H9 (cell line): ENCODE measurements around the gene PLEKHG3. TPM values are rescaled to one million over a fixed set of nuclear protein-coding genes. Genes with fewer than 3 reads are reported as not detected.

Source experiments
- DNase-seq: peaks from one replicate; pipeline ENCODE4 v3.0.0-alpha.2; 2017
- H2AFZ ChIP-seq: one replicate; pipeline ENCODE4 v1.6.1; 2013; ENCODE audit warnings: mild to moderate bottlenecking, low read length, control low read depth, moderate library complexity
- H2AK5ac ChIP-seq: 2 replicates; pipeline ENCODE4 v1.6.1; 2013; ENCODE audit warnings: low read length, control low read depth, mixed read lengths; ENCODE audit not compliant: insufficient read length
- H2BK120ac ChIP-seq: one replicate; pipeline ENCODE4 v1.6.1; 2013; ENCODE audit warnings: low read depth, mild to moderate bottlenecking, low read length, control low read depth, inconsistent platforms; ENCODE audit not compliant: poor library complexity, severe bottlenecking
- H2BK12ac ChIP-seq: 2 replicates; pipeline ENCODE4 v1.6.1; 2013; ENCODE audit warnings: low read length, control low read depth, mixed read lengths, low read depth; ENCODE audit not compliant: insufficient read length
- H2BK15ac ChIP-seq: 2 replicates; pipeline ENCODE4 v1.6.1; 2013; ENCODE audit warnings: low read depth, low read length, control low read depth
- H2BK20ac ChIP-seq: one replicate; pipeline ENCODE4 v1.6.1; 2013; ENCODE audit warnings: low read depth, mild to moderate bottlenecking, low read length, control low read depth, inconsistent platforms; ENCODE audit not compliant: poor library complexity, severe bottlenecking
- H2BK5ac ChIP-seq: 2 replicates; pipeline ENCODE4 v1.6.1; 2013; ENCODE audit warnings: low read length, control low read depth, mixed read lengths; ENCODE audit not compliant: insufficient read length
- H3K14ac ChIP-seq: 2 replicates; pipeline ENCODE4 v1.6.1; 2013; ENCODE audit warnings: low read length, control low read depth; ENCODE audit not compliant: insufficient read depth
- H3K18ac ChIP-seq: 2 replicates; pipeline ENCODE4 v1.6.1; 2013; ENCODE audit warnings: low read depth, mild to moderate bottlenecking, mixed read lengths, low read length, control low read depth; ENCODE audit not compliant: insufficient read length
- H3K23ac ChIP-seq: 2 replicates; pipeline ENCODE4 v1.6.1; 2013; ENCODE audit warnings: low read length, control low read depth, mixed read lengths, low read depth; ENCODE audit not compliant: insufficient read length
- H3K23me2 ChIP-seq: 2 replicates; pipeline ENCODE4 v1.6.1; 2013; ENCODE audit warnings: low read depth, mild to moderate bottlenecking, mixed read lengths, low read length, control low read depth; ENCODE audit not compliant: insufficient read length, poor library complexity, severe bottlenecking
- H3K27ac ChIP-seq: 2 replicates; pipeline ENCODE4 v1.5.1; 2013; ENCODE audit warnings: low read length, control low read depth, mixed read lengths, low read depth; ENCODE audit not compliant: insufficient read length
- H3K27me3 ChIP-seq: 2 replicates; pipeline ENCODE4 v1.6.1; 2013; ENCODE audit warnings: low read length, control low read depth, inconsistent platforms; ENCODE audit not compliant: insufficient read depth
- H3K4ac ChIP-seq: 2 replicates; pipeline ENCODE4 v1.6.1; 2013; ENCODE audit warnings: low read depth, mild to moderate bottlenecking, control low read depth, inconsistent platforms, low read length, moderate library complexity
- H3K4me1 ChIP-seq: 2 replicates; pipeline ENCODE4 v1.6.1; 2013; ENCODE audit warnings: low read length, control low read depth, inconsistent platforms; ENCODE audit not compliant: insufficient read depth
- H3K4me2 ChIP-seq: 2 replicates; pipeline ENCODE4 v1.6.1; 2013; ENCODE audit warnings: low read length, control low read depth, mixed read lengths; ENCODE audit not compliant: insufficient read length, insufficient read depth
- H3K56ac ChIP-seq: 2 replicates; pipeline ENCODE4 v1.6.1; 2013; ENCODE audit warnings: low read depth, mild to moderate bottlenecking, mixed read lengths, low read length, control low read depth; ENCODE audit not compliant: insufficient read length
- H3K79me1 ChIP-seq: 2 replicates; pipeline ENCODE4 v1.6.1; 2013; ENCODE audit warnings: low read depth, mild to moderate bottlenecking, moderate library complexity, low read length, control low read depth, inconsistent platforms; ENCODE audit not compliant: insufficient read depth, poor library complexity, severe bottlenecking
- H3K79me2 ChIP-seq: 2 replicates; pipeline ENCODE4 v1.6.1; 2013; ENCODE audit warnings: low read length, control low read depth, inconsistent platforms; ENCODE audit not compliant: insufficient read depth
- H3K9ac ChIP-seq: 2 replicates; pipeline ENCODE4 v1.6.1; 2013; ENCODE audit warnings: low read length, control low read depth, mixed read lengths; ENCODE audit not compliant: insufficient read length; ENCODE audit errors: extremely low read depth
- H3K9me3 ChIP-seq: one replicate; pipeline ENCODE4 v1.6.1; 2013; ENCODE audit warnings: low read depth, low read length, inconsistent platforms; ENCODE audit not compliant: control insufficient read depth
- H3T11ph ChIP-seq: one replicate; pipeline ENCODE4 v1.6.1; 2013; ENCODE audit warnings: mild to moderate bottlenecking, low read length, control low read depth, inconsistent platforms
- H4K20me1 ChIP-seq: one replicate; pipeline ENCODE4 v1.6.1; 2013; ENCODE audit not compliant: control insufficient read depth, insufficient read length, insufficient read depth
- H4K5ac ChIP-seq: 2 replicates; pipeline ENCODE4 v1.6.1; 2013; ENCODE audit warnings: low read depth, mild to moderate bottlenecking, mixed read lengths, low read length, control low read depth; ENCODE audit not compliant: insufficient read length
- H4K8ac ChIP-seq: replicated peaks from 2 replicates; pipeline ENCODE4 v1.6.1; 2013; ENCODE audit warnings: low read length, control low read depth, mixed read lengths, low read depth; ENCODE audit not compliant: insufficient read length
- H4K91ac ChIP-seq: 2 replicates; pipeline ENCODE4 v1.6.1; 2013; ENCODE audit warnings: low read depth, mild to moderate bottlenecking, moderate library complexity, mixed read lengths, low read length, control low read depth; ENCODE audit not compliant: insufficient read length
- H3K27ac Mint-ChIP-seq, 3 experiments: 2 replicates in 2 of 3; 3 replicates in 1 of 3; pipeline ENCODE4 v1.8.0; 2020 to 2021; ENCODE audit warnings: mixed read lengths in 3 of 3, mild to moderate bottlenecking in 1 of 3, moderate library complexity in 1 of 3
- H3K27me3 Mint-ChIP-seq: 2 replicates; pipeline ENCODE4 v1.8.0; 2021; ENCODE audit warnings: low read depth, mild to moderate bottlenecking, moderate library complexity, mixed read lengths
- H3K36me3 Mint-ChIP-seq, 3 experiments: 2 replicates in 2 of 3; 3 replicates in 1 of 3; pipeline ENCODE4 v1.8.0; 2020 to 2021; ENCODE audit warnings: low read depth in 3 of 3, mixed read lengths in 3 of 3; ENCODE audit not compliant: insufficient read depth in 1 of 3
- H3K4me1 Mint-ChIP-seq, 2 experiments: 2 replicates each; pipeline ENCODE4 v1.8.0; 2020; ENCODE audit warnings: mixed read lengths in 2 of 2
- H3K4me3 Mint-ChIP-seq, 2 experiments: 2 replicates in 1 of 2; 3 replicates in 1 of 2; pipeline ENCODE4 v1.8.0; 2020 to 2021; ENCODE audit warnings: mild to moderate bottlenecking in 2 of 2, mixed read lengths in 2 of 2, moderate library complexity in 1 of 2
- H3K9me3 Mint-ChIP-seq, 2 experiments: 2 replicates in 1 of 2; 3 replicates in 1 of 2; pipeline ENCODE4 v1.8.0; 2020; ENCODE audit warnings: mild to moderate bottlenecking in 2 of 2, mixed read lengths in 2 of 2, moderate library complexity in 1 of 2
- CTCF ChIP-seq: fragments of 200-600 bp; sonication (generic); conservative IDR thresholded peaks from 3 replicates; pipeline ENCODE4 v1.8.0; 2021; ENCODE audit warnings: antibody characterized with exemption, mild to moderate bottlenecking
- WGBS: extraction: QIAGEN DNeasy Blood & Tissue Kit; methylation state at CpG from one replicate; pipeline ENCODE4 v1.1.7; 2013; ENCODE audit warnings: missing lambda C conversion rate, low lambda C conversion rate, mixed read lengths; ENCODE audit not compliant: insufficient read length; ENCODE audit errors: extremely low coverage; 5-methylcytosine and 5-hydroxymethylcytosine counted together
- total RNA-seq: library from RNA; stranded (reverse); gene quantifications from 2 replicates; pipeline ENCODE4 v1.2.1, GENCODE V29; 2021

PLEKHG3 gene
- total RNA-seq, 1 experiment from 2014 or later, result 48.5 TPM

GRCh38 chr14:64792231-64792630, 88.0 kb downstream of the PLEKHG3 start:
- no peak overlapping the region for H3K4me3 Mint-ChIP-seq

More at GRCh38 chr14:64792231-64792630, 88.0 kb downstream of the PLEKHG3 start:
- no CpG with 5 or more reads among the region's 4 CpGs for WGBS
- H2AFZ ChIP-seq, result no peak overlapping the region
- no peak overlapping the region for H2BK5ac ChIP-seq
- no peak overlapping the region for H2BK15ac ChIP-seq
- H3K4me2 ChIP-seq, result no peak overlapping the region
- no peak overlapping the region for H3K9ac ChIP-seq
- H2BK12ac ChIP-seq, result no peak overlapping the region
- no peaks in the 10 kb centered on the region for H3K9me3 Mint-ChIP-seq
- no peaks in the 10 kb centered on the region for H3K9me3 ChIP-seq
- no peaks in the 10 kb centered on the region for H3K27me3 ChIP-seq
- no peak overlapping the region for H3T11ph ChIP-seq
- no peak overlapping the region for H3K27ac ChIP-seq
- no peak overlapping the region; a peak in 1 of 7 replicates for H3K27ac Mint-ChIP-seq
- H2BK120ac ChIP-seq, result no peak overlapping the region
- no peaks in the 10 kb centered on the region for H3K79me1 ChIP-seq
- H3K4ac ChIP-seq, result no peak overlapping the region
- H3K27me3 Mint-ChIP-seq, result no peaks in the 10 kb centered on the region
- H3K79me2 ChIP-seq, result no peaks in the 10 kb centered on the region
- no peak overlapping the region for H4K8ac ChIP-seq
- TF ChIP-seq CTCF, result no peak
- H3K4me1 ChIP-seq, result no peaks in the 10 kb centered on the region
- H3K36me3 Mint-ChIP-seq, result no peaks in the 10 kb centered on the region; a peak in 1 of 7 replicates
- no peak overlapping the region for H3K56ac ChIP-seq
- no peaks in the 10 kb centered on the region for H4K20me1 ChIP-seq
- no peak overlapping the region for H4K91ac ChIP-seq
- no peak overlapping the region for H2AK5ac ChIP-seq
- DNase-seq, result no peak
- no peak overlapping the region for H3K18ac ChIP-seq
- peaks cover 15 to 17% of the 10 kb centered on the region in 2 experiments for H3K4me1 Mint-ChIP-seq
- no peak overlapping the region for H2BK20ac ChIP-seq
- no peaks in the 10 kb centered on the region for H3K23me2 ChIP-seq
- no peak overlapping the region for H3K23ac ChIP-seq
- H3K14ac ChIP-seq, result no peak overlapping the region
- H4K5ac ChIP-seq, result no peak overlapping the region
